HG02852 (cell line): ENCODE measurements around the gene CDX1.

Source experiments
- ATAC-seq: cut with Tn5 transposase; IDR thresholded peaks from one replicate; pipeline ENCODE4 v1.9.1; 2021; ENCODE audit warnings: mild to moderate bottlenecking, moderate library complexity; ENCODE audit not compliant: unreplicated experiment

Gene CDX1

GRCh38 chr5:150131461-150131860 lies 35.1 kb upstream of the CDX1 start:
- ATAC-seq: no peak

- ATAC-seq: no peak
These were observed 34.4 kb upstream of the CDX1 start for GRCh38 chr5:150131978-150132694.

GRCh38 chr5:150132740-150133139 lies 33.8 kb upstream of the CDX1 start:
- ATAC-seq: no peak

GRCh38 chr5:150133581-150134197 lies 32.9 kb upstream of the CDX1 start:
- ATAC-seq: no peak

GRCh38 chr5:150134198-150134588 lies 32.4 kb upstream of the CDX1 start:
- ATAC-seq: no peak

GRCh38 chr5:150135557-150136304 lies 30.8 kb upstream of the CDX1 start:
- no peak for ATAC-seq

- no peak for ATAC-seq
These were observed 30.0 kb upstream of the CDX1 start for GRCh38 chr5:150136305-150137167.

GRCh38 chr5:150137168-150137957 lies 29.2 kb upstream of the CDX1 start:
- ATAC-seq: no peak

GRCh38 chr5:150137997-150138396 lies 28.6 kb upstream of the CDX1 start:
- ATAC-seq: no peak

GRCh38 chr5:150138551-150139265 lies 27.9 kb upstream of the CDX1 start:
- ATAC-seq: no peak

- ATAC-seq: no peak
These were observed 27.2 kb upstream of the CDX1 start for GRCh38 chr5:150139334-150139733.

- no peak for ATAC-seq
These were observed 25.7 kb upstream of the CDX1 start for GRCh38 chr5:150140830-150141229.

GRCh38 chr5:150141544-150142184 lies 24.9 kb upstream of the CDX1 start:
- no peak for ATAC-seq

GRCh38 chr5:150142185-150142958 lies 24.2 kb upstream of the CDX1 start:
- ATAC-seq: no peak

GRCh38 chr5:150142959-150143349 lies 23.6 kb upstream of the CDX1 start:
- ATAC-seq: no peak

- no peak for ATAC-seq
These were observed 23.0 kb upstream of the CDX1 start for GRCh38 chr5:150143350-150144245.

- no peak for ATAC-seq
These were observed 22.3 kb upstream of the CDX1 start for GRCh38 chr5:150144246-150144801.
